Loucy (cell line): Measurements from ENCODE around the gene UPK3A.

Experiments used
- H2AFZ ChIP-seq: fragments of 200-600 bp; sonication (generic); 2 replicates; pipeline ENCODE4 v1.6.0; 2016; ENCODE audit warnings: antibody characterized with exemption, mild to moderate bottlenecking, low read length, moderate library complexity
- H3F3A ChIP-seq: fragments of 200-600 bp; 2 replicates; pipeline ENCODE4 v1.6.0; 2016; ENCODE audit warnings: antibody characterized with exemption, low read depth, mild to moderate bottlenecking
- H3K27me3 ChIP-seq: fragments of 200-600 bp; sonication (generic); 2 replicates; pipeline ENCODE4 v1.6.1; 2014; ENCODE audit warnings: low read length, mild to moderate bottlenecking; ENCODE audit not compliant: insufficient read depth, poor library complexity, severe bottlenecking
- H3K36me3 ChIP-seq: fragments of 200-600 bp; sonication (generic); 2 replicates; pipeline ENCODE4 v1.6.1; 2016; ENCODE audit warnings: low read length; ENCODE audit not compliant: insufficient read depth
- H3K4me1 ChIP-seq: fragments of 200-600 bp; sonication (generic); 2 replicates; pipeline ENCODE4 v1.5.1; 2014; ENCODE audit warnings: low read length, mild to moderate bottlenecking; ENCODE audit not compliant: insufficient read depth, poor library complexity, severe bottlenecking
- H3K4me2 ChIP-seq: fragments of 200-600 bp; sonication (generic); 2 replicates; pipeline ENCODE4 v1.6.0; 2014; ENCODE audit warnings: antibody characterized with exemption, low read length, low read depth, mild to moderate bottlenecking; ENCODE audit not compliant: poor library complexity, severe bottlenecking
- H3K4me3 ChIP-seq: fragments of 200-600 bp; sonication (generic); 2 replicates; pipeline ENCODE4 v1.5.1; 2014; ENCODE audit warnings: low read length, mild to moderate bottlenecking, mixed read lengths; ENCODE audit not compliant: poor library complexity, severe bottlenecking
- H3K79me2 ChIP-seq: fragments of 200-600 bp; sonication (generic); 2 replicates; pipeline ENCODE4 v1.6.1; 2014; ENCODE audit warnings: low read length; ENCODE audit not compliant: insufficient read depth
- H3K9ac ChIP-seq: fragments of 200-600 bp; sonication (generic); 2 replicates; pipeline ENCODE4 v1.6.0; 2014; ENCODE audit warnings: mild to moderate bottlenecking, low read depth, low read length, moderate library complexity; ENCODE audit not compliant: poor library complexity, severe bottlenecking
- H3K9me2 ChIP-seq: fragments of 200-600 bp; sonication (generic); replicated peaks from 2 replicates; pipeline ENCODE4 v1.6.1; 2016; ENCODE audit warnings: low read depth, low read length, mixed read lengths
- H3K9me3 ChIP-seq: fragments of 200-600 bp; sonication (generic); 2 replicates; pipeline ENCODE4 v1.6.1; 2014; ENCODE audit warnings: mild to moderate bottlenecking, antibody characterized with exemption, low read length, low read depth; ENCODE audit not compliant: insufficient read depth
- H4K20me1 ChIP-seq: fragments of 200-600 bp; sonication (generic); 2 replicates; pipeline ENCODE4 v1.6.0; 2014; ENCODE audit warnings: antibody characterized with exemption, low read length, mild to moderate bottlenecking; ENCODE audit not compliant: insufficient read depth, poor library complexity, severe bottlenecking
- CTCF ChIP-seq: fragments of 200-600 bp; sonication (generic); conservative IDR thresholded peaks from 2 replicates; pipeline ENCODE4 v1.5.1; 2014; ENCODE audit warnings: mild to moderate bottlenecking, antibody characterized with exemption, low read length
- EZH2phosphoT487 ChIP-seq: fragments of 200-600 bp; IDR thresholded peaks from 2 replicates; pipeline ENCODE4 v1.6.1; 2018; ENCODE audit warnings: antibody characterized with exemption, mild to moderate bottlenecking, moderate library complexity, borderline replicate concordance

UPK3A gene

GRCh38 chr22:45285263-45286058 lies 712 bp downstream of the UPK3A start:
- no peak overlapping the region for H3K4me3 ChIP-seq
- no peaks in the 10 kb centered on the region for H3K27me3 ChIP-seq
- no peak overlapping the region for H3K9ac ChIP-seq
- H3F3A ChIP-seq = no peaks in the 10 kb centered on the region
- H3K36me3 ChIP-seq = no peaks in the 10 kb centered on the region
- no peak for TF ChIP-seq EZH2phosphoT487
- 0 out of 2 replicates have a peak, but pooled peaks have one; percentile 9 for TF ChIP-seq CTCF
- no peaks in the 10 kb centered on the region for H3K9me3 ChIP-seq
- H2AFZ ChIP-seq = no peak overlapping the region
- H3K9me2 ChIP-seq = no peaks in the 10 kb centered on the region
- H3K4me1 ChIP-seq = no peaks in the 10 kb centered on the region
- H3K79me2 ChIP-seq = no peaks in the 10 kb centered on the region
- no peaks in the 10 kb centered on the region for H4K20me1 ChIP-seq
- no peak overlapping the region for H3K4me2 ChIP-seq

GRCh38 chr22:45286854-45287551 lies 2.3 kb downstream of the UPK3A start:
- Histone ChIP-seq H4K20me1 (no peaks in the 10 kb centered on the region), H3K27me3 (no peaks in the 10 kb centered on the region), H3K4me2 (no peak overlapping the region), H3K4me3 (no peak overlapping the region), H3K9ac (no peak overlapping the region), H2AFZ (no peak overlapping the region), H3K9me2 (no peaks in the 10 kb centered on the region), H3K36me3 (no peaks in the 10 kb centered on the region), H3K4me1 (no peaks in the 10 kb centered on the region), H3K9me3 (no peaks in the 10 kb centered on the region), H3F3A (no peaks in the 10 kb centered on the region), H3K79me2 (no peaks in the 10 kb centered on the region)
- TF ChIP-seq CTCF (no peak), EZH2phosphoT487 (no peak)

- TF ChIP-seq EZH2phosphoT487 (no peak), CTCF (no peak)
- no peak overlapping the region for H3K9ac ChIP-seq
- H3K4me1 ChIP-seq = no peaks in the 10 kb centered on the region
- H2AFZ ChIP-seq = no peak overlapping the region
- no peaks in the 10 kb centered on the region for H3F3A ChIP-seq
- H3K9me2 ChIP-seq = no peaks in the 10 kb centered on the region
- H3K4me2 ChIP-seq = no peak overlapping the region
- no peaks in the 10 kb centered on the region for H4K20me1 ChIP-seq
- H3K4me3 ChIP-seq = no peak overlapping the region
- no peaks in the 10 kb centered on the region for H3K79me2 ChIP-seq
- no peaks in the 10 kb centered on the region for H3K27me3 ChIP-seq
- no peaks in the 10 kb centered on the region for H3K9me3 ChIP-seq
- no peaks in the 10 kb centered on the region for H3K36me3 ChIP-seq
Measured at GRCh38 chr22:45290410-45290936, 5.7 kb downstream of the UPK3A start.
